SW 1271 (cell line): Measurements from ENCODE around the gene GNB2.
A peak's percentile ranks its signal among the peaks of the same experiment; 100 is the strongest.
"Not testable (repeated sequence)": the region's sequence is repeated elsewhere in the genome, so short reads cannot be mapped to it uniquely, and the experiment has no call there.

Experiments used
- DNase-seq, 2 experiments: peaks; one replicate each; lab custom pipeline; 2025; lab: John Stamatoyannopoulos, UW

Gene GNB2

DNA sequence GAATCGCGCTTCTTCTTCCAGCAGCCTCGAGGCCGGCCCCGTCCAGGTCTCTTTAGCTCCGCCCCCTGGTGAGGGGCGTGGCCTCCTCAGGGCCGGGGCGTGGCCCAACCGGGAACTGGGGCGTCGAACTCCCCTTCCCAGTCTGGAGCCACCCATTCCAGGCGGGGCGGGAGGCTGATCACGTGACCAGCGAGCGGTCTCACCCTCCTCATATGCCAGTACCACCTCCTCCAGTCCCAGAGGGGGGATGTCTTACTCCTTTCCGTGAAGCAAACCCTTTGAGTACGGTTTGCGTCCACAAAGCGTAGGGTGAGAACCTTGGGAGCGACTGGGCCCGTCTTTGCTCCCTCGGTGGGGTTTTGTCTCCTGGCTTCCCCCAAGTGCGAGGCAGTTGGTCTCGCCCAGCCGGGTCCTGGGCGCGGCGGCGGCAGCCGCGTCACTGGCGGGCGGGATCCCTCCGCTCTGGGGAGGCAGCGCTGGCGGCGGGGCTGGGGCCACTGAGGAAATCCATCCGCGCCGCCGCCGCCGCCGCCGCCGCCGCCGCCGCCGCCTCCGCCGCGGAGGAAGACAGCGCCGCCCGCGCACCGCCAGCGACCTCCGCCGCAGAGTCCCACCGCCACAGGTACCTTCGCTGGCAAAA is at the start of gene GNB2:
Gene GNB2 (plus strand): TSS at position 439 of the 640 bp plus-strand sequence. CDS start 2,526 bp downstream, outside the sequence.
- peak; percentile 91 to 97 for DNase-seq

DNA sequence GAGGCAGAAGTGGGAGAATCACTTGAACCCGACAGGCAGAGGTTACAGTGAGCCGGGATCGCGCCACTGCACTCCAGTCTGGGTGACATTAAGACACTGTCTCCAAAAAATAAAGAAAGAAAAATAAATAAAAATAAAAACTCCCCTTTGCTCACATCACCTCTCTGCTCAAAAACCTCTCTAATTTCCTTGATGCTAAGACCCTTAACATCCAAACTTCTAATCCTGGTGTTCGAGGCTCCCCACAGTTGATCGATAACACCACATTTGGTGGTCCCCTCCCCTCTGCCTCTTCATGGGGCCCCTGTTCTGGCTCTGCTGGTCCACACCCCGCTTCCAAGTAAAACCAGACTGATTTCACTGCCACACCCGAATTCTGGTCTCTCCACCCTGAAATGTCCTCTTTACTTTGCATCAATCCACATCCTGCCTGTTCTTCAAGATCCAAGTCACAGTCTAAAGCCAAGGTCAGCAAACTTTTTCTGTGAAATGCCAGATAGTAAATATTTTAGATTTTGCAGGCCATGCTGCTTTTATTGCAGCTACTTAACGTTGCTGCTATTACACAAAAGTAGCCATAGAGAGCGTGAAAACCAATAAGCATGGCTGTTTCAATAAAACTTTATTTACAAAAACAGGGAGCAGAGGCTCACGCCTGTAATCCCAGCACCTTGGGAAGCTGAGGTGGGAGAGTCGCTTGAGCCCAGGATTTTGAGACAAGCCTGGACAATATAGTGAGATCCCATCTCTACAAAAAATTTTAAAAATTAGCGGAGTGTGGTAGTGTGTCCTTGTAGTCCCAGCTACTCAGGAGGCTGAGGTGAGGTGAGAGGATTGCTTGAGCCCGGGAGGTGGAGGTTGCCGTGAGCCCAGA is 49.4 kb upstream of the GNB2 start:
- DNase-seq, result no peak

DNA sequence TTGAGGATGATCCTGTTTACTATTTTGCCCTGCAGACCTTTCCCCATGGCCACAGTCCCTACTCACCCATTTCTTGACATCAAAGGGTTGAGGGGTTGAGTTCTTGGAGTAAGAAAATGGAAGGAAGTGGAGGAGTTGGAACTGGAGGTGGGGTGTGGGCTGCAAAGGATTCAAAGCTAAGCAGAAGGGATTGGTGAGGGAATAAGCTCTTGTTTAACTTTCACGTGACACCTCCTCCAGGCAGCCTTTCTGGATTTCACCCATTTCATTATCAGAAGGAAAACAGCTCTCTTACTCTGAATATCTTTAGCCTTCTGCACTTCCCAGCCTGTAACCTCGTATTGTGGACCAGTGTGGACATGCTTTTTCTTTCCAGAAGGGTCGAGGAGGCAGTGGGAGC is 47.5 kb upstream of the GNB2 start:
- DNase-seq, result no peak

DNA sequence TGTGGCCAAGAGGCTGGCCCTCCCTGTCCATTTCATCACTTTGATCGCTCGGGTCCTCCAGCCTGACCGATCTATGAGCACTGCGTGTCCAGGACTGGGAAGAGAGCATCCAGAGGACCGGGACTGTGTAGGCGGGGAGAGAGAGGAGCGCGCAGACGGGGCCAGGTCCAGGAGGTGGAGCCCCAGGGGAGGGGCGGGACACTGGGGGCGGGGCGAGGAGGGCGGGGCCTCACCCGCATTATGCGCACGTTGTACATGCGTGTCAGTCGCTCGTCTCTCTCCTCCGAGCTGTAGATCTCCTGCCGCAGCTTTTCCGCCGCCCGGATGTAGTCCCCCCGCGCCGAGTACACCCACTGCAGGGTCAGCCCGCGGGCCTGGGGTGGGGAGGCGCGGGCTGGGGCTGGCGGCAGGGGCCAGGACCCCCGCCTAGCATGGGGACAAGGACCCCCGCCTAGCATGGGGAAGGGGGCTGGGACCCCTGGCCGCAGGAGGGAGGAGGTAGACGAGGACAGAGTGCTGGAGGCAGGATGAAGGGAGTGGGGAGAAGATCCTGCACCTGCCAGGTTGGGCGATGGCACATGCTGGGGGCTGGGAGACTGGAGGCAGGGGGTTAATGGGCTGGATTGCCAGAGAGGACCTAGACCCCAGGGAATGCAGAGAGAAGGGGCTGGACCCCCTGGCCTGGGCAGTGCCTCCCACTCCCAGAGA is 46.9 kb upstream of the GNB2 start:
- DNase-seq, result peak; percentile 52 to 73

DNA sequence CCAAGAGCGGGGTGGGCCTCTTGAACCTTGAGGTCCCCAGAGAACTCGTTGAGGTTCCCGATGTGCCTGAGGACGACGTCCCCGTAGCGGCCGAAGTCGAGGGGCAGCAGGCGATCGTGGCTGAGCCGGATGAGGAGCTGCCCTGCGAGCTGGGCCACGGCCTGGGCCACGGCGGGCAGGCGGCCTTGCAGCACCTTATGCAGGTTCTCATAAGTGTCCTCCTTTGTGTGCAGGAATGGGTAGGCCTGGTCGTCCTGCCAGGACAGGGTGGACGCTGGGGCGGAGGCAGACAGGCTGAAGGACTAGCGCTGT is 46.3 kb upstream of the GNB2 start:
- DNase-seq, result no peak

DNA sequence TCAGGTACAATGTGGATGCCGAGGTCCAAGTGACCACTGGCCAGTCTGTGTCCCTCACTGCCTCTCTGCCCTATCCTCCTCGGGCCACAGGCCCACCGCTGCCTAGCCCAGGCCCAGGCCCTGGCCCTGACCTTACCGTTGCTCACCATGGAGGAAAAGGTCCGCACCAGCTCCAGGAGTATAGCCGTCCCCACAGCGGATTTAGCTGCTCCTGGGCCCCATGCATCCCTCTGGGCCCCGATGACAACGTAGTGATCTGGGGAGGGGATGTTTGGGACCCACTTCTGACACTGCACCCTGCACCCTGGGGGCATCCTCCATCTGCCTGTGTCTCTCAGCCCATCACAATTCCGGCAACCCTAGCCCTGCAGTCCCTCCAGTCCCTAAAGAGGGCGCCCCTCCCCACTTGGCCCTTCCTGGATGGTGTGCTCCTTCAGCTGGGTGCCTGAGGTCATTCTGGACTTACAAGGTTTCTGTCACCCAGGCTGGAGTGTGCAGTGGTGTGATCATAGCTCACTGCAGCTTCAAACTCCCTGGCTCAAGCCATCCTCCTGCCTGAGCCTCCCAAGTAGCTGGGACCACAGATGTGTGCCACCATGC is 44.3 kb upstream of the GNB2 start:
- DNase-seq, result peak; percentile 11 to 34

DNA sequence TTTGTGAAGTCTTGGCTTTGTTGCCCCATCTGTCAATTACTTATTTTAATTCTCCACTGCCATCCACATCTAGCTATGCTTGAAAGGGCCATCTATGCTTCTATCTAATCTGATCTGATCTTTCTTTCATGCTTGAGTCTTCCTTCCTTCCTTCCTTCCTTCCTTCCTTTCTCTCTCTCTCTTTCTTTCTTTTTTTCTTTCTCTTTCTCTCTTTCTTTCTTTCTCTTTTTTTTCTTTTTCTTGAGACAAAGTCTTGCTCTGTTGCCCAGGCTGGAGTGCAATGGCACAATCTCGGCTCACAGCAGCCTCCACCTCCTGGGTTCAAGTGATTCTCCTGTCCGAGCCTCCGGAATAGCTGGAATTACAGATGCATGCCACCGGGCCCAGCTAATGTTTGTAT is 43.5 kb upstream of the GNB2 start:
- no peak for DNase-seq

DNA sequence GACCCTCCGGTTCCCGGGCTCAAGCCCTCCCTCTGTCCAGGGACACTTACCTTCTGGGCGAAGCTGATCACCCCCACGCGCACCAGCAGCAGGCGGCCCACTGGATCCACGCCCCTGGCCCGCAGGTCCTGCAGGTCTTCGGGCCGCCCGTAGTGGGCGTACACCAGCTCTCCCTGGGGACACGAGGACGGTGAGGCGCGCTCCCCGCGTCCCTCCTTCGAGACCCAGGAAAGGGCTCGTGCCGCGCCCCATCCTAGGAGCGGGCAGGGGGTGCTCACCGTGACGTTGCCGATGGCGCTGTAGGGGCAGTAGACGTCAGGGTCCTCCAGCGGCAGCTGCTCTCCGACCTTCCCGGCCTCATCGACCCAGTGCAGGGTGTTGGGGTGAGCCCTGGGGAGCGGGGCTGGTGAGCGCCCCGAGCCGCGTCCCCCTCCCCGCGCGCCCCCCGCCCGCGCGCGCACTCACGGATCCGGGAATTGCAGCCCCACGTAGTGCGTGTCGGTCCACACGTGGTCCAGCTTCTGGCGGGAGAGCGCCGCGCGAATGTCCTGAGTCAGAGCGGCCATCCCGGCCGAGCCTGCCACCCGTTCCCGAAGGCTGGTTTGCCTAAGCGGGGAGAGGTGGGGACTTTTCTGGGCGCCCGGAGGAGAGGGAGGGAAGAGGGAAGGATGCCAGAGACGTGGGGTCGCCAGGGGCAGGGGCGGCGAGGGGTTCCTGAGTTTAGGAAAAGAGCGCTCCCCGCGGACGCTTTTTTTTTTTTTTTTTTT is 40.4 kb upstream of the GNB2 start:
- DNase-seq, result peak in 1 of 2 experiments; percentile 32

DNA sequence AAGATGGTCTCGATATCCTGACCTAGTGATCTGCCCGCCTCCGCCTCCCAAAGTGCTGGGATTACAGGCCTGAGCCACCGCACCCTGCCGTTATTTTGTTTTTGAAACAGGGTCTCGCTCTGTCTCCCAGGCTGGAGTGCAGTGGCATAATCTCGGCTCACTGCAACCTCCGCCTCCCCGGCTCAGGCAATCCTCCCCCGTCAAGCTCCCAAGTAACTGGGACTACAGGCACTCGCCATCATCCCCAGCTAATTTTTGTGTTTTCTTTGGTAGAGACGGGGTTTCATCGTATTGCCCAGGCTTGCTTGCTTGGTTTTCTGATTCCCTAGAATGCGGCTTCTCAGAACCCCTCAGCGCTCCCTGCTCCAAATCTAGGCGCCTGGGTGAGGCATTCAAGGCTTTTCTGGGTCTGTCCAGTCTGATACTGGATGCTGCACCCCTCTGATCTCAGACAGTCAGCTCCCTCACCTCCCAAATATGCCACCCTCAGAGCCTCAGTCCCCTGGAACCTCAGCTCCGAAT is 33.5 kb upstream of the GNB2 start:
- DNase-seq, result no peak

DNA sequence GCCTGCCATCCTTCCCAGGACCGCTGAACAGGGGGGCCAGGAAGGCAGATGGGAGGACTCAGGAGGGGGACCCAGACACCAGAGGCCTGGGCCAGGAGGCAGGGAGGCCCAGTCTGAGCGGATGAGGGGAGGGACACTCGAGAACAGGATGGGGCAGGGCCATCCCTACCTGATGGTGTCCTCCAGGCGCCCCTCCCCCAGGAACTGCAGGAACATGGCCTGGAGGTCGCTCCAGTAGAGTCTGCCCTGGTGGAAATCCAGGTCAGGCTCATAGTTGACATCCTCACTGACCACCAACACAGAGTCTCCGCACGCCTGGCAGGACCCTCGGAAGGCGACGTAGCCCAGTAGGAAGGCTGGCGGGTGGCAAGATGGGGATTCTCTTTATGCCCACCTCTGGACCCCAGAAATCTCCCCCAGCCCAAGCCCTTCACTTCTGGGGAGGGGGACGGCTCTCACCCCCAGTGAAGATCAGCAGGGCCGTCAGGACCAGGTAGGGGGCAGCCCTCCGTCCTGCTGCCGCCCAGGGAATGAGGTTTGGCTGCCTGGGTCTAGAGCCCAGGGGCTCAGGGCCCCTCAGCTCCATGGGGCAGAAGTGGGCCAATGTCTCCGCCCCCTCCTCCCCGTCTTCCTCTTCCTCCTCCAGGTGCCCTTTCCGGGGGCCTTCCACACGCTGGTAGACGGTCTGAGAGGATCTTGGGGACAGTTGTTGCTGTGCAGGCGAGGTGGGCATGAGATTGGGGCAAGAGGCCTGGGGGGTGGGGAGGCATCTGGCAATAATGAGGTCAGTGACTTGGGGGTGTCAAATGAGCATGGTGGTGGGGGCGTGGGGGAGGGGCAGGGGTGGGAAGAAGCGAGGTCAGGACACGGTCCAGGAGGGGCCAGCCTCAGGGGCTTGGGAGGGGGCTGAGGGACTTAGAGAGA is 32.8 kb upstream of the GNB2 start:
- DNase-seq, result no peak

DNA sequence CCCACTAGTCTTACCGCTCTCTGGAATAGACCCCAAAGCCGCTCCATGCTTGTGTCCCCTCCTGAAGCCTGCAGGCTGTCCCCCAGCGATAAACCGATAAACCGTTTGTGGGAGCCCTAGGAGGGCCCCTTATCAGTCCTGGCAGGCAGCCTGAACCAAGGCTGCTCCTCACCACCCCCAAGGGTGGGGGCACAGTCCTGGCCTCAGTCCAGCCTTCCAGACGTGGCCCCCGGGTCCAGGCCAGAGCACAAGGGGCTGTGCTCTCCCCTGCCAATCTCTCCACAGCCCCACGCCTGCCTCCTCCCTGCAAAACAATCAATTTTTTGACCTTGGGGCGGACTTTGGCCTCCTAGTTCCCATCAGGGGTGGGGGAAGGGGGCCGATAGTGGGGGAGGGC is 32.1 kb upstream of the GNB2 start, which contains the start of gene TFR2:
Gene TFR2 (minus strand): TSS at position 90 of the 397 bp plus-strand sequence. CDS start 43 bp downstream, at position 47.
- DNase-seq, result no peak

DNA sequence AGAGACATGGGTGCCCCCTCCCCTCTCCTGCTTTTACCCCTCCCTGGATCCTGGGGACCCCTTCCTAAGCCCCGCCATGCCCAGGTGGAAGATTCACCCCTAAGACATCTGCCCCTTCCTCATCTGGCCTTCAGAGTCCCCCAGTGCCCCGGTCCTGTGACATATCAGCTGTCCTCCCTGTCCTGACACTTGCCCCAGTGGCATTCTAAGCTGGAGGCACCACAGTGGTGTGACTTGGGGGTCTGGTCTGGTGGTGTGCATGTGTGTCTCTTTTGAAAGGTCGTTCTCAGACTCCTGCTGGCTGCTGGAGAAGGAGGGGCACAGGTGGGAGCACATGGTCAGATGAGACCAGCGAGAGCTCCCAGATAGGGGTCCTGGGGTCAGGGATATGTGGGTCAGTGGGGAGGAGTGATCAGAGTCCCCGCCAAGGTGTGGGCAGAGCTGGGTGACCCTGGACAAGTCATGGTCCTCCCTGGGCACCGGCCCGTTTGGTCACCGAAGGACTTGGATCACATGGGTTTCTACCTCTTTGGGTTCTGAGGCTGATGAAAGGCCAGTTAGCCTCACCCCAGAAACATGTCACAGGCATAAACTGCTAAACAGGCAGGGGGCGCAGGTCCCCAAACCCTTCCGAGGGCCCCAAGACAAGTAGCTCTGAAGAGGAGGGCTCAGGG is 31.5 kb upstream of the GNB2 start:
- DNase-seq, result no peak

DNA sequence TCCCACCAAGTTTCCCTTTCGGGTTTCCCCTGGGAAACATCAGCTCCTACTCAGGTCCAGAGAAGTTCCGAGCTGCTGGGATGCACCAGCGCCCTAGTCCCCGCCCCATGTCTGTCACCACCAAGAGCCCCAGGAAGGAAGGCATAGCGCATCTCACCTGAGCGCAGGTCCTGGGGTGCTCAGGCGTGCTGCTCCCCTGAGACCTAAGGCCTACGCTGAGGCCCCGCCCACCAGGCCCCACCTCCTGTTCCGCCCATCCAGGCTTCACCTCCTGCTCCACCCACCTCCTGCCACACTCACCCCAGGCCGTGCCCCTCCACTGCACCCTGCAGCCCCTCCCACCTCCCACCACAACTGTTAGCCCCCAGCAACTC is 31.0 kb upstream of the GNB2 start:
- DNase-seq, result no peak

DNA sequence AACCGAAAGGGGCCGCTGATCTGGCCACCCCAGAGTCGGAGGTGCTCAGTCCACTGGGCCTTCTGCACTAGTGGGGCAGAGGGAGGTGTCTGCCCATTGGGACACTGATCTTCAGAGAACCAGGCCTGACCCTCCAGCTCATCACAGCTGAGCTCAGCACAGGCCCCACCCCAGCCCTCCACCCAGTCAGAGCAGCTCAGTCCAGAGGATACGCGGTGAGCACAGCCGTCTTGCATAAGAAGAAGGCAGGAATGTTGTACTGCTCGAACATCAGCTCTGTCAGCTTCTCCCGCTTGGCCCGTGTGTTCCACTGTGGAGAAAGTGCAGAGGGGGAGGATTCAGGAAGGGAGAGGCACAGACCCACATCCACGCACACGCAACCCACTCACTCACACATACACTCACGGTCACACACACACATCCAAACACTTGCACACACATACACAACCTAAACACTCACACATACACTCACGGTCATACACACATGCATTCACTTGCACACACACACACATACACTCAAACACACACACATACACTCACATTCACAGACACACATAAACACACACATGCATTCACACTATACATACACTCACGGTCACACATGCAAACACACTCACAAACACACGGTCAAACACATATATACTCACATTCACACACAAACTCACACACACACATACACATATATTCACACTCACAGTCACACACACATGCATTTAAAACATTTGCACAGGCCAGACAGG is 23.5 kb upstream of the GNB2 start:
- DNase-seq, result no peak

DNA sequence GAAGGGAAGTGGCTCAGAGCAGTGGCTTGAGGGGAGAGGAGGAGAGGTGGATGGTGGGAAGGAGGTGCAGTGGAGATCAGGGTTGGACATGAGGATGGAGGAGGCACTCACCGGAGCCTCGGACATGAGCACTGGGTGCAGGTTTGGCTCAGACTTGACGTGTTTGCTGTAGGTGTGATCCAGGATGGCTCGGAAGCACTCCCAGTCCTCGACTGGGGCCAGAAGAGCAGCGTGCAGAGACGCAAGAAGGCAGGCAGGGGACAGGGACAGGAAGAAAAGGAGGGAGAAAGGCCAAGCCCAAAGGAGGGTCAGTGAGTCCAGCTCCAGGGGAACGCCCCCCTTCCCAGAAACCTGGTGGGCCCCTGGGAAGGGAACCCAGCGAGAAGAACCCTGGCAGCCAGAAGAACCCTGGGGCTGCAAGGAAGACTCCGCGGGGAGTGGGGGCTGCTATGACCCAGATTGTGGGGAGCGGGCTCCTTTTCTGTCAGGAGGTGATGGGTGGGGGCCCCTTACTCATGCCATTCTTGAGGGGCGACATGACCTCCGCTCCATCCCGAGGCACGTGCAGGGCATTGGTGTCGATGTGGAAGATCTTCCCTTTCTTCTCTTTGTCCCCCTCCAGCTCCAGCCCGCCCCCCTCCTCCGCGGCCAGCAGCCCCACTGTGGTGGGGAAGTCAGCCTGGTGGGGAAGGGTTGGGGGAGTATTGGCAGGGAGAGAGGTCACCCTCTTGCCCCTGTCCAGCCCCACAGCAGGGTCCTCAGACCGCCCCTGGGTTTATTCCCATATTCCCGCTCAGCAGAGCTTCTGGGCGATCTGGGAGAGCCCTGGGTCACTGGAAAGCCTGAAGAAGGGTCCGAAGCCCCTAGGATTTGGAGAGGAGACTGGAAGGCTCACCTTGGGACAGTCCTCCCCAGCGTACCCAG is 18.4 kb upstream of the GNB2 start:
- no peak for DNase-seq

DNA sequence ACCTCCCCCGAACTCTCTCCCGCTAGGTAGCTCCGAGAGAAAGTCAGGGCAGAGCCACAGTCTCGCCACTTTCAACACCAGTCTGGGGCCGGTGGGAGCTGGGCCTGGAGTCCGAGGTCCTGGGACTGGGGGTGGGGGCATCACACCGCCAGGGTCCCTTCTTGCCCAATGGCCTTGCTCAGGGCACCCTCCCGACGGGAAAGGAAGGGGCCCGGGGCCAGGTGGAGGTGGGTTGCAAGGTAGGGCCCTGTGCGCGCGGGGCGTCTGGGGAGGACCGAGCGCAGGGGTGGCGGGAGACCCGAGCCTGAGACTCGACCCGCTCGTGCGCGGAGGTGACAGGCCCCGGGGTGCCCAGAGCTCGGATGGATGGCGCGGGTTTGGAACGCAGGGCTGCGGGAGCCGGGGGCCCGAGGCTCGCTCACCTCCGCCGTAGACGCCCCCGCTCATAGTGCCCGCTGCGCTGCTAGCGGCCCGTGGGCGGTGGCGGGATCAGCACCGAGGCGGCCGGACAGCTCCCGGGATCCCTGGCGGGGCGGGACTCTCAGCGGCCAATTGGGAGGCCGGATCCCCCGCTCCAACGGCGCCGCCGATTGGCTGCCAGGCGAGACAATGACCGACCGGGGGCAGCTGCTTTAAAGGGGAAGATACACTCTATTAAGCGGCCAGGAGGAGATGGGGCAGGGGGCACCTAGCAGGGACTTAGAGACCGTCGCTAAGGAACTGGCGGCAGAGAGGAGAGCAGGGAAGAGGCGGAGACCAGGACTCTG is 17.4 kb upstream of the GNB2 start, which contains the start of gene ACTL6B:
Gene ACTL6B (minus strand): TSS at position 541 of the 767 bp plus-strand sequence. CDS start 94 bp downstream, at position 447.
- DNase-seq, result no peak

DNA sequence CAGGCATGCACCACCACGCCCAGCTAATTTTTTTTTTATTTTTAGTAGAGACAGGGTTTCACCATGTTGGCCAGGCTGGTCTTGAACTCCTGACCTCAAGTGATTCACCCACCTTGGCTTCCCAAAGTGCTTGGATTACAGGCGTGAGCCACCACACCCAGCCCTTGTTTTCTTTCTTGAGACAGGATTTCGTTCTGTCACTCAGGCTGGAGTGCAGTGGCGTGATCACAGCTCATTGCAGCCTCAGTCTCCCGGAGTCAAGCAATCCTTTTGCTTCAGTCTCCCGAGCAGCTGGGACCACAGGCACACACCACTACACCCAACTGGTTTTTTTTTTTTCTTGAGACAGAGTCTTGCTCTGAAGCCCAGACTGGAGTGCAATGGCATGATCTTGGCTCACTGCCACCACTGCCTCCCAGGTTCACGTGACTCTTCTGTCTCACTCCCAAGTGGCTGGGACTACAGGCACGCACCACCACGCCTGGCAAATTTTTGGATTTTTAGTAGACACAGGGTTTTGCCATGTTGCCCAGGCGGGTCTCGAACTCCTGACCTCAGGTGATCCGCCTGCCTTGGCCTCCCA is 11.3 kb upstream of the GNB2 start:
- DNase-seq, result not testable (repeated sequence)
